Measurements from ENCODE around the gene TMIGD2. TPM values are rescaled to one million over a fixed set of nuclear protein-coding genes. Genes with fewer than 3 reads are reported as not detected.
"Not testable (repeated sequence)": the region's sequence is repeated elsewhere in the genome, so short reads cannot be mapped to it uniquely, and the experiment has no call there.

Gene TMIGD2
- total RNA-seq, 1 donor from 2014 or later, result not detected

GRCh38 chr19:4298810-4299550 is 3.2 kb downstream of the TMIGD2 start:
- DNase-seq (ENCODE audit: low spot score in 2 of 2), result no peak
- FAIRE-seq, result no peak

DNA sequence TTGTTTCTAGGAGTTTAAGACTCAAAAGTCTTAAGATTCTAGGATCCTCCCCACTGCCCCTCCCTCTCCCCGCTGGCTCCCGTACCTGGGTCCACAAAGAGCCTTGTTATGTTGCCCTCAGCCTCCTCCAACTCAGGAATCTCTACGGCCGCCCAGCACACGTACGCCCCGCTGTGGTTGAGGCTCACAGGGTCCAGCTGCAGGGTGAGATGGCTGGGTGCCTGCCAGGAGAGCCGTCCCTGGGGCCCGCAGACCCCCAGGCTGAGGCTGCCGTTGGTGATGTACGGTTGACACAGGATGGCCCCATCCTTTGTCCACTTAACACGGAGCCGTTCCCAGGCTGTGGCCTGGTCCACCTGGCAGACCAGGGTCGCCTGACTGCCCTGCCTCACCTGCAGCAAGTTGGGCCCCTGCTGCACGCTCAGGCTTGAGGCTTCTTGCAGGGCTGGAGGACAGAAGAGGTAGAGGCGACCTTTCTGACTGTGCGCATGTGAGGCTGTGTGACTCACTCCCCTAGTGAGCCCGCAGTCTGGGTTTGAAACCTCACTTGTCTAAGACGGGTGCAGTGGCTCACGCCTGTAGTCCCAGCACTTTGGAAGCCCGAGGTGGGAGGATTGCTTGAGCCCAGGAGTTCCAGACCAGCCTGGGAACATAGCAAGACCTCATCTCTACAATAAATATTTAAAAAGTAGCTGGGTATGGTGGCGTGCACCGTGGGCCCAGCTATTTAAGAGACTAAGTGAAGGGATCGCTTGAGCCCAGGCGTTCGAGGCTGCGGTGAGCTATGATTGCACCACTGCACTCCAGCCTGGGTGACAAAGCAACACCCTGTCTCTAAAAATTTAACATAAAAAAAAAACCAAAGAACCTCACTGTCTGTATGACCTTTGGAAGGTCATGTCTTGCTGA is 4.0 kb downstream of the TMIGD2 start:
- DNase-seq (ENCODE audit: low spot score in 2 of 2) (no peak), FAIRE-seq (no peak)

- DNase-seq (ENCODE audit: low spot score in 2 of 2) (peak; percentile 74 to 78), FAIRE-seq (no peak)
Observed at GRCh38 chr19:4295972-4296771, 6.0 kb downstream of the TMIGD2 start.

DNA sequence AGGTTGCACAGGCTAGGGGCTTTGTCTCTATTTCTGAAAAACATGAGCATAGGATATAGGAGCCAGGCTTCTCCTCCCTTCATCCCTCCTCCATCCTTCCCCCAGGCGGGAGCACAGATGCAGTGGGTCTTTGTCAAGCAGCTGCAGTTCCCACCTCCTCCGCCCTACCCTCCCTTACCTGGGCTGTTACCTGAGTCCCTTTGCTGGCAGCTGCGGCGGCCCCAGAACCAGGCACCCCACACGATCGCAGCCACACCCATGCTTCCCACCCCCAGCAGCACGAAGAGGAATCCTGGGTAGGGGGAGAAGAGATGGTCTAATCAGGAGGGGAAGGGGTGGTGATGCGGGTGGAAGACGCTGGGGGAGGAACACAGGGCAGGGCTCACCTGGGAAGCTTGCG is 7.8 kb downstream of the TMIGD2 start:
- DNase-seq (ENCODE audit: low spot score in 2 of 2) (no peak), FAIRE-seq (no peak)

DNA sequence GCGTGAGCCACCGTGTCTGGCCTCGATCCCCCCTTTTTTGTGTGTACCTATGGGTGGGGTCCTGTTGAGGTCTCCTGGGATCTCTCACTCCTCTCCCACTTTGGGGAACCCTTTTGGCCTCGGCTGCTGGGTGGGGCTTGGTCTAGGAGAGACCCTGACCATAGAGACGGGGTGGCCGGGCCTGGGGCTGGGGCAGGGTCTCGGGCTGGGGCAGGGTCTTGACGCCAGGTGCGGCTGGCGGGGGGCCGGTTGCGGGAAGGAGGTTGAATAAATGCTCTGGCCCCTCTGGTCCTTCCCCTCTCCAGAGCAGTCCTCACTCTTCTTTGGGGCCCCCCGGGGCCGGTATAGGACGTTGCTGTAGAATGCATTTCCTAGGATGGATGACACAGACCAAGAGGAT is 9.7 kb downstream of the TMIGD2 start:
- FAIRE-seq (no peak), DNase-seq (ENCODE audit: low spot score in 2 of 2) (no peak)

GRCh38 chr19:4291184-4291732 is 10.9 kb downstream of the TMIGD2 start:
- DNase-seq (ENCODE audit: low spot score in 2 of 2) (no peak), FAIRE-seq (no peak)

DNA sequence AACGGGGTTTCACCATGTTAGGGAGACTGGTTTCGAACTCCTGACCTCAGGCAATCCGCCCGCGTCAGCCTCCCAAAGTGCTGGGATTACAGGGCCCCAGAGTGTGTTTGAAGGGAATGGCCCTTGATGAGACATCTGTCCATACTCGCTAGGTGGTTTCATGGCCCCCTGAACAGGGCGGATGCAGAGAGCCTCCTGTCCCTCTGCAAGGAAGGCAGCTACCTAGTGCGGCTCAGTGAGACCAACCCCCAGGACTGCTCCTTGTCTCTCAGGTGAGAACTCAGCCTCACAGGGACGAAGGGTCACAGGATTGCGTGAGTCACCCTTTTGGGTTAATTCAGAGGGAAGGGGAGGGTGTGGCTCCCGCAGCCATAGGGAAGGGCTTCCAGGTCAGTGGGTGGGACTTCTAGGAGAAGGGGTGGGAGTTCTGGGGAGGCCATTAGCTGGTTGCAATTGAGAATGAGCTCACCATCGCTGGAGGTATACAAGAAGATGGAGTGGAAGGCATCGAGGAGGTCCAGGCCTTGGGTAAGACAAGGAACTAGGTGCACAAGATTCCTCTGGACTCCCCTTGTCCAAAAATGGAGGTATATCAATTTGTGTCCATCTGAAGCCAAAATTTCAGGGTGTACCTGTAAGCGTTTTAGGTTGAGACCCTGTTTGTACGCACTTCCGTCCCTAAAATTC is 14.0 kb downstream of the TMIGD2 start:
- FAIRE-seq (no peak), DNase-seq (ENCODE audit: low spot score in 2 of 2) (no peak)

- DNase-seq (ENCODE audit: low spot score in 2 of 2); FAIRE-seq: not testable (repeated sequence)
Observed at GRCh38 chr19:4286141-4286540, 16.0 kb downstream of the TMIGD2 start.

DNA sequence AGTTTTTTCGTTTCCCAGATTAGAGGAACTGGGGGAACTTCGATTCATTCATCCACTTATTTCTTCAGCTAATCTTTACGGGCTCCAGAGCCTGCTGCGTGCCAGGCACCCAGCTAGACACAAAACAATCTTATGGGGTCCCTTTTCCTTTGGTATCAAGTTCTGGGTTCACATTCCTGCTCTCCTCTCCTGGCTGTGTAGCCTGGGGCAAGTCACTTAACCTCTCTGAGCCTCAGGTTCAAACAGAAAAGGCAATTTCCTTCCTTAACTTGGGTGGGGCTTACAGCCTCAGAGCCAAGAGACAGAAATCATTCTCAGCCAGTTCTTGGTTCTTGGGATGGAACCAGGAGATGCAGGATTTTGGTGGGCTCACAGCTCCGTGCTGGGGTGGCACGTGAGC is 17.2 kb downstream of the TMIGD2 start:
- FAIRE-seq (no peak), DNase-seq (ENCODE audit: low spot score in 2 of 2) (no peak)

- no peak for DNase-seq (ENCODE audit: low spot score in 2 of 2)
- FAIRE-seq, result no peak
Observed at GRCh38 chr19:4284176-4284958, 17.8 kb downstream of the TMIGD2 start.

- DNase-seq (ENCODE audit: low spot score in 2 of 2) (no peak), FAIRE-seq (no peak)
Observed at GRCh38 chr19:4279530-4280422, 22.4 kb downstream of the TMIGD2 start.

DNA sequence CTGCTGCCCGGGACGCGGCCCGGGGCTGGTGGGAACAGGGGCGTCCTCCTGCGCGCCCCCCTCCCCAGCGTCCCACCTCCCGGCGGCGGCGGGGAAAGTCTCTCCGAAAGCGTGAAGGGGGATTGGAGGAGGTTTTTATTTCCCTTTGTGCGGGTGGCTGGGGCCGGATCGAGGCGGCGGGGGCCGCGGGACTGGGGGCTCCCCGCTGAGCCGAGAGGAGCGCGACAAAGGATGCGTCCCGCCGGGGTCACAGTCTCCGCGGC is 23.0 kb downstream of the TMIGD2 start:
- DNase-seq (ENCODE audit: low spot score in 2 of 2) (no peak), FAIRE-seq (no peak)

GRCh38 chr19:4278419-4279266 is 23.5 kb downstream of the TMIGD2 start, which contains the start of gene SHD:
Gene SHD (plus strand): TSS chr19:4279266. CDS start chr19:4280064, 798 bp downstream.
- FAIRE-seq (no peak), DNase-seq (ENCODE audit: low spot score in 2 of 2) (peak; percentile 57 to 65)

DNA sequence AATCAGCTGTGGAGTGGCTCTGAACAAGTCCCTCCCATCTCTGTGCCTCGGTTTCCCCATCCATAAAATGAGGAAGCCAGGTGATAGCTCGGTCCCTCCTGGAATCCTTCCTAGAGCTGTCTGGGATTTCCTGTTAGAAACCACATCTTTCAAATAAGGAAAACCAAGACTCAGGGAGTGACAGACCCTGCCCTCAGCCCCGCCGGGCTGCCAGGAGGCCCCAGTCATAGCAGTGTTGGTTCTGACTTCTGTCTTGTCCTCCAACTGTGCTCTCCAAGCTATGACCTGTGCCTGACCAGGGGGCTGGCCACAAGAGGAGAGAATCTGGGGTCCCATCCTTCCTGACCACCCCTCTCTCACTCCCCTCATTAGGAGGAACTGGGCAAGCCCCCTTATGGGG is 24.2 kb downstream of the TMIGD2 start:
- DNase-seq (ENCODE audit: low spot score in 2 of 2) (no peak), FAIRE-seq (no peak)

DNA sequence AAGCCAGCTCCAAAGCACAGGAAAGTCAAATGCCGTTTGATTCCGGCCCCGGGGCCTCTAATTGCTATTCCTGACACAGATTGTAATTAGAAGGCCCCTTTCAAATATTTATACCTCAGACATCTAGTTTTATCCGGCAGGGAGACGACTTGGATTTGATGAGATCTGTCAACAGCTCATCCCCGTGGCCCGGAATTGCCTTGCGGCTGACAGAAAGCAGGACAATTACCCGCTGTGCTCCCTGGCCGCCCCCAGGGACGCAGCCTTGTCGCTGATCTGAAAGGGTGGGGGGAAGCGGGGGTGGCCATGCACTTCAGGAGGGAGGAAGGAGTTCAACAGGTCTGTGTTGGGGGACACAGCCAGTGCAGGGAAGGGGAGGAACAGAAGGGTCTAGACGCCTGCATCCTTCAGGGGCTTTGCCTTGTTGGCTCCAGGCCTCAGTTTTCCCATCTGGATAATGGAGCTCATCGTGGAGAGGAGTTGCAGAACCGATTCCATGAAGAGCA is 24.9 kb downstream of the TMIGD2 start:
- no peak for FAIRE-seq
- no peak for DNase-seq (ENCODE audit: low spot score in 2 of 2)

GRCh38 chr19:4274321-4274686 is 27.9 kb downstream of the TMIGD2 start:
- not testable (repeated sequence) for FAIRE-seq; DNase-seq (ENCODE audit: low spot score in 2 of 2)

DNA sequence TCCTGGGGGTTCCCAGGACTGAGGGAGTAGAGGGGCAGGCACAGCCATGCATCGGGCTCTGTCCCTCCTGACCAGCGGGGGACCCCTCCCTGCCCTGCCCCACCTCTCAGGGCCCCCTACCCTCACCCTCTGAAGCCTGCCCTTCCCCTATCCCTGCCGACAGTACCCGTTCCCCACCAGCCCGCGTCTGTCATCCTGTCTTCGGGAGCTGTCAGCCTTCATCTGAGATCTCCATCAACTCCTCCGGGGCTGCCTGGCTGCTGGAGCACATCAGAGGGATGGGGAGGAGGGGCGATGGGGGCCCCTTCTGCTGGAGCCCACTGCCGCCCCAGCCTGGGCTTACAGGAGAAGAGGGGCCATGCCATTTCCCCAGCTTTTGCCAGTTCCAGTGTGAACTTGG is 29.3 kb downstream of the TMIGD2 start:
- FAIRE-seq, result no peak

More for the DNA sequence above, 29.3 kb downstream of the TMIGD2 start:
- DNase-seq (ENCODE audit: low spot score in 2 of 2), result no peak

Data from frontal cortex (tissue), 4 donors.